GM18951 (cell line): ENCODE measurements around the gene NEDD9.

ENCODE experiments used
- POLR2A ChIP-seq: IDR thresholded peaks from 4 replicates; pipeline ENCODE4 v1.6.1; 2011; ENCODE audit warnings: mild to moderate bottlenecking; ENCODE audit not compliant: insufficient read length, insufficient read depth; ENCODE audit errors: extremely low read depth
- in situ Hi-C: fragments of 300-500 bp; cut with MboI; formaldehyde crosslinking; loops from one replicate; pipeline ENCODE4 v1.12.0; 2022; ENCODE audit warnings: low sequenced_read_pairs, mixed read lengths, inconsistent platforms; ENCODE audit not compliant: unreplicated experiment

NEDD9 gene

GRCh38 chr6:11172501-11173327 lies 59.8 kb downstream of the NEDD9 start:
- no peak for TF ChIP-seq POLR2A
- in situ Hi-C loops, result no loop called here

DNA sequence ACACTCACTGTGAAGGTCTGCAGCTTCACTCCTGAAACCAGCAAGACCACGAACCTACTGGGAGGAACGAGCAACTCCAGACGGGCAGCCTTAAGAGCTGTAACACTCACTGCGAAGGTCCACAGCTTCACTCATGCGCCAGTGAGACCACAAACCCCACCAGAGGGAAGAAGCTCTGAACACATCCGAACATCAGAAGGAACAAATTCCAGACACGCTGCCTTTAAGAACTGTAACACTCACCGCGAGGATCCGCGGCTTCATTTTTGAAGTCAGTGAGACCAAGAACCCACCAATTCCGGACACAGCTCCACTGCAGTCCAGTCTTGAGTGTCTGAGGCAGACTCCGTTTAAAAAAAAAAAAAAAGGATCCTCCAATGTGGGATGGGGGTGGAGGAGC lies 60.5 kb downstream of the NEDD9 start:
- in situ Hi-C loops, result no loop called here
- no peak for TF ChIP-seq POLR2A

- no peak for TF ChIP-seq POLR2A
- in situ Hi-C loops, result loop anchor here (10.0 kb wide), 1 partner anchor 327 kb away; no protein-coding TSS in a partner anchor
Measured at GRCh38 chr6:11168091-11168635, 64.3 kb downstream of the NEDD9 start.

DNA sequence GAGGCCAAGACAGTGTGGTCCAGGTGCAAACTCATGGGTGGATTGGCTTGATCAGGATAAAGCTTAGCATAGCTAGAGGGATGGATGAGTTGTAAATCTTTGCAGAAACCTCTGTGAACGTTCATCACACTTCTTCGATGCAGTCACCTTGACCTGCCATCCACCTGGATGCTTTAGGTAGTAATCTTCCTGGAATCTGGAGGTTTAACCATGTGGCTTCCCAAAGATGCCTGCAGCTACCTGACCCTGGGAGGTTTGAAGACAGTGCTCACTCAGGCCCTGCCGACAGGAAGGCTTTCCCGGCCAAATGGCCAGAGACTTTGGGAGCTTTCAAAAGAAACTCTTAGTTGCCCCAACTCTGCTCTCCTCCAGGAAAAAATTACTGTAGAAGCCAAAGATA lies 65.5 kb downstream of the NEDD9 start:
- no peak for TF ChIP-seq POLR2A
- in situ Hi-C loops, result loop anchor here (10.0 kb wide), 1 partner anchor 328 kb away; no protein-coding TSS in a partner anchor

DNA sequence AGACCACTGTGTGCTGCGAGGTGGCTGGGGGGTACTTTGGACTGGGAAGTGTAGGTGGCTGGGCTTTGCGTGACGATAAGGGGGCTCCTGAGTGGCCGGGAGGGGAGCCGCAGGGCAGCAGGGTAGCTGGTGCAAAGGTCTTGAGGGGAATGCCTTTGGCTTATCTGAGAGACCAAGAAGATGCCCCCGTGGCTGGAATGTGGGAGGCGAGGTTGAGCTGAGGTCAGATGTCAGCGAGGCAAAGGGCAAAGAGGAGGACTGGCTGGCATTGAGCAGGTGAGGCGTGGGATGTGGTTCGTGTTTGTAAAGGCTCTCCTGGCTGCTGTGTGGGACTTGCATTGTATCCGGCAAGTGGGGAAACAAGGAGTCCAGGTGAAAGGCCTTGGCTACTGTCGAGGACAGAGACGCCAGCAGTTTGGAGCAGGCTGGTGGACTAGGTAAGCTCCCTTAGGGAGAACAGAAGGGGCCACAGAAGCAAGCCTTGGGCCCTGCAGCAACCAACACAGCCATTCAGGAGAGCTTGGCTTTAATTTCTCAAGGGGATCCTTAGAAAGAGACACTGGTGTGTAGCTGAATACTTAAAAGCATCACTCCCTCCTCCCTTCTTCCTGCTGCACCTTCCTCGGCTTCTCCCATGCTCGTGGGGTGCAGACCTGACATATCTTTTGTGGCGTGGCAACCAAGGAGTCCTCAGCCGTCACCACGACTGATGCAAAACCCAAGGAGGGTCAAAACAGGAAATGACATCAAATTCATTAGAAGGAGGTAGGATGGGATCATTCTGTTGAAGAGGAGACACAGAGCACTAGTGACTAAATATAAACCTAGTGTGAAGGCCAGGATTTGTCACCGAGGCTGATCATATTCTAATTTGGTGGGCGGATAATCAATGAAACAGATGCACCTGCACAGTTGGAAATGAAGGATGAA lies 67.5 kb downstream of the NEDD9 start:
- TF ChIP-seq POLR2A, result no peak
- in situ Hi-C loops, result loop anchor here (10.0 kb wide), 1 partner anchor 330 kb away; no protein-coding TSS in a partner anchor

DNA sequence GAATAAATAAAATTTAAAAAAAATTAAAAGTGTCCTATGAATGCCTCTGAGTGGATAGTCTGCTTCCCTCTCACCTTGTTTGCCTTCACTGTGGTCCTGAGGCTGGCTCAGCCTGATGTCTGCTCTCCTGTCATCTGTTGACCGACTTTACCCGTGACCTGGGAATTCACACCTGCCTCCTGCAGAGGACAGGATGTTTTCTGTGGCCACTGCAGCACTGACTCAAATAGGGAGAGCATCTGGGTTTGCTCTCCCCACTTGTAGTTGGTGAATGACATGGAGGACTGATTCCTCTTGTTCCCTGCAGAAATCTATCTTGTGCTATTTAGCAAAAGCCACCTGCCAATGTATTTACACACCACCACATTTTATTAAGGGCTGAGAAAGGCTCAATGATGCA lies 68.5 kb downstream of the NEDD9 start:
- in situ Hi-C loops, result loop anchor here (10.0 kb wide), 1 partner anchor 331 kb away; no protein-coding TSS in a partner anchor
- no peak for TF ChIP-seq POLR2A

DNA sequence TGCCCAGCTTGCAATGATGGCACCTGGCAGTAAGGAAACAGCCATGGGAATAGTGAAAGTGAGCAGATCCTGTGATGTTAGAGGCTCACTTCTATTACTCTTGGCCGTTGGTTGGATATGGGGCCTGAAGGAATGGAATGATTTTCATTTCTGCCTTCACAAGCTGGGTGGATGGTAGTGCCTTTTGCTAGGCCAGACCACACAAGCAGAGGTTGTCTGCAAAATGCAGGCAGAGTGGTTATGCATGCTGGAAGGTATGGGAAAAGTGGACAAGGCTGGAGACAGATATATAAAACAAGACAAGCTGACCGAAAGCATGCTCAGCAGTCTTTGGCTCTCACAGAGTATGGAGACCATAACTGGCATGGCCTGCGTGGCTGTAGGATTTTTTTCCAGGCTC lies 70.2 kb downstream of the NEDD9 start:
- no peak for TF ChIP-seq POLR2A
- in situ Hi-C loops, result loop anchor here (10.0 kb wide), 1 partner anchor 333 kb away; no protein-coding TSS in a partner anchor

DNA sequence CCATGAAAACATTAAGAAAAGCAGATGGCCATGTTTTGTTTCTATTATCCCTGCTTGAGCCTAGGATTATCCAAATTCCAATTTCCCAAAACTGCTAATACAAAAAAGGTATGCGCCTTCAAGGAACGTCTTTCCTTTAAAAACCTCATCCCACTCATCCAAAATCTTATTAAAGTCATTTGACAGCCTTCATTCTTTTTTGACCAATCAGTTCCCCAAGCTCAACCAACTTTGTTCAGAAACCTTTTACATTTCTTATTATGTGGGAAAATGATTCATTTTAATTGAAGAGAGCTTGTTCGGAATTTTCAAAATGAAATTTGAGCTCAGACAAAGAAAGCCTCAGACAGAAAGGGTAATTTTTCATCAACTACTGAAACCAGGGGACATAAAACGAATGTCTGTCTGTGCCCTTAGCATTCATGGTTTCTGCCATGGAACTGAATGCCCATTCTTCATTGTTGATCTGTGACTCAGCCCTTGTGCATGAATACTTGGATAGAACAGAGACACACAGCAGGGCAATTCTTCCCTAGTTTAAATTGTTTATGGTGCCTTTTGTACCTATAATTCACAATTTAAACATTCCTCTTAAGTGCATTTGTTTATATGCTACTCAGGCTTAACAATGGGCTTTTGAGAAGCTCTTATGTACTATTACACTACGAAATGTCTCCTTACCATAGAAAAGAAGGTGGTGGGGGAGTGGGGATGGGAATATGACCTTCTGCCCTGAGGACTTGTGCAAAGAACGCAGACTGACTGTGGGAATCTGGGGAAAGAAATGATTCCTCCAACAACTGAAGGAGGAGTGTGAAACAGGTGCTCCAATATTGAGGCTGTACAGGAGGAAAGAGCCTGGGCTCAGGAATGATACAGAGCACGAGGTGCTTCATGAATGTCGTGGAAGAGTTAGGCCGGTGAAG lies 71.2 kb downstream of the NEDD9 start:
- in situ Hi-C loops, result loop anchor here (10.0 kb wide), 1 partner anchor 334 kb away; no protein-coding TSS in a partner anchor

GRCh38 chr6:11160199-11160598 lies 72.3 kb downstream of the NEDD9 start:
- no peak for TF ChIP-seq POLR2A
- in situ Hi-C loops, result loop anchor here (10.0 kb wide), 1 partner anchor 335 kb away; no protein-coding TSS in a partner anchor

More for the DNA sequence above, 71.2 kb downstream of the NEDD9 start:
- TF ChIP-seq POLR2A, result no peak

DNA sequence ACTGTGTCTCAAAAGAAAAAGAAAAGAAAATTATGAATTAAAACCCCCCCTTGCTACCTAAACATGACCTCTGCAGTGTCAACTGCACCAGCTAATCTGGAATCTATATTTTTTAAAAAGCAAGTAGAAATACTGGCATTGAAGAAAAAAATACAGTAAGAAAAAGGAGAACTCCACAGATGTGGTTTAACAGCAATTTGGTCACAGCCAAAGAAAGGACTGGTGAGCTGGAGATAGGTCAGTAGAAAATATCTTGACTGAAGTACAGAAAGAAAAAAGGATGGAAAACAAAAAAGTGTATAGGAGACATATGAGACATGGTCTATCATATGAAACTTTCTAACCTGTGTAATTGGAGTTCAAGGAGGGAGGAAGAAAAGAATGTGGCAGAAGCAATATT lies 76.9 kb downstream of the NEDD9 start:
- TF ChIP-seq POLR2A, result no peak
- in situ Hi-C loops, result no loop called here

- in situ Hi-C loops, result no loop called here
- no peak for TF ChIP-seq POLR2A
Measured at GRCh38 chr6:11153447-11153846, 79.0 kb downstream of the NEDD9 start.

- in situ Hi-C loops, result no loop called here
- TF ChIP-seq POLR2A, result no peak
Measured at GRCh38 chr6:11152581-11152980, 79.9 kb downstream of the NEDD9 start.
